Parathyroid adenoma (tissue), 2 donors: ENCODE data around the gene METTL17.

Experiments
- H2AFZ ChIP-seq: fragments of 300-600 bp; sonication (generic); one replicate; pipeline ENCODE4 v1.7.0; 2017; ENCODE audit warnings: antibody characterized with exemption, mild to moderate bottlenecking
- H3K27ac ChIP-seq: fragments of 300-600 bp; sonication (generic); one replicate; pipeline ENCODE4 v1.7.0; 2017
- H3K27me3 ChIP-seq: fragments of 300-600 bp; sonication (generic); one replicate; pipeline ENCODE4 v1.7.0; 2017; ENCODE audit warnings: low read length; ENCODE audit not compliant: control insufficient read depth, insufficient read depth
- H3K36me3 ChIP-seq: fragments of 300-600 bp; sonication (generic); one replicate; pipeline ENCODE4 v1.7.0; 2017; ENCODE audit warnings: low read length; ENCODE audit not compliant: control insufficient read depth, insufficient read depth
- H3K4me1 ChIP-seq: fragments of 300-600 bp; sonication (generic); one replicate; pipeline ENCODE4 v1.7.0; 2017; ENCODE audit warnings: control low read depth
- H3K4me2 ChIP-seq: fragments of 300-600 bp; sonication (generic); one replicate; pipeline ENCODE4 v1.7.0; 2017; ENCODE audit warnings: low read length
- H3K4me3 ChIP-seq: fragments of 300-600 bp; sonication (generic); one replicate; pipeline ENCODE4 v1.7.0; 2017; ENCODE audit warnings: low read depth, low read length
- H3K79me2 ChIP-seq: fragments of 300-600 bp; sonication (generic); one replicate; pipeline ENCODE4 v1.7.0; 2017; ENCODE audit warnings: control low read depth
- H3K9ac ChIP-seq: fragments of 300-600 bp; sonication (generic); one replicate; pipeline ENCODE4 v1.7.0; 2017; ENCODE audit warnings: mild to moderate bottlenecking
- H3K9me3 ChIP-seq: fragments of 300-600 bp; sonication (generic); one replicate; pipeline ENCODE4 v1.7.0; 2017; ENCODE audit warnings: low read length; ENCODE audit not compliant: control insufficient read depth
- CTCF ChIP-seq: fragments of 300-600 bp; sonication (generic); IDR thresholded peaks from one replicate; pipeline ENCODE4 v1.7.0; 2017; ENCODE audit warnings: antibody characterized with exemption, mild to moderate bottlenecking
- donor health status: primary hyperparathyroidism.

METTL17 gene

GRCh38 chr14:21023817-21024584 lies 34.2 kb downstream of the METTL17 start:
- Histone ChIP-seq H3K4me1 (peaks cover 20% of the 10 kb centered on the region), H3K9me3 (no peaks in the 10 kb centered on the region), H3K36me3 (no peaks in the 10 kb centered on the region), H3K4me2 (peak overlapping the region; percentile 95), H3K27me3 (no peaks in the 10 kb centered on the region), H2AFZ (peak overlapping the region; percentile 81), H3K4me3 (peak overlapping the region; percentile 92), H3K79me2 (peaks cover 12% of the 10 kb centered on the region), H3K9ac (peak overlapping the region; percentile 61), H3K27ac (peak overlapping the region; percentile 87)
- TF ChIP-seq CTCF, result no peak

- TF ChIP-seq CTCF, result no peak
- Histone ChIP-seq H3K36me3 (no peaks in the 10 kb centered on the region), H3K9ac (peak within 1 kb of the TSS; percentile 63), H3K27me3 (no peaks in the 10 kb centered on the region), H3K4me3 (peak within 1 kb of the TSS; percentile 92), H2AFZ (peak within 1 kb of the TSS; percentile 81), H3K79me2 (peaks cover 12% of the 10 kb centered on the region), H3K4me1 (peaks cover 20% of the 10 kb centered on the region), H3K27ac (peak within 1 kb of the TSS; percentile 87), H3K4me2 (peak within 1 kb of the TSS; percentile 99), H3K9me3 (no peaks in the 10 kb centered on the region)
Measured at GRCh38 chr14:21024585-21025370, 35.0 kb downstream of the METTL17 start, which contains the start of gene NDRG2. Gene NDRG2 (minus strand): TSS chr14:21025061. CDS start chr14:21023315, 1,746 bp downstream.

GRCh38 chr14:21025371-21026273 lies 35.8 kb downstream of the METTL17 start:
- no peak for TF ChIP-seq CTCF
- Histone ChIP-seq H3K4me2 (peak overlapping the region; percentile 99), H3K27ac (peak overlapping the region; percentile 87), H2AFZ (peak overlapping the region; percentile 81), H3K27me3 (no peaks in the 10 kb centered on the region), H3K9ac (peak overlapping the region; percentile 63), H3K4me1 (peaks cover 20% of the 10 kb centered on the region), H3K36me3 (no peaks in the 10 kb centered on the region), H3K4me3 (peak overlapping the region; percentile 72), H3K79me2 (peaks cover 12% of the 10 kb centered on the region), H3K9me3 (no peaks in the 10 kb centered on the region)

- H3K27me3 ChIP-seq, result no peaks in the 10 kb centered on the region
- H3K9me3 ChIP-seq, result no peaks in the 10 kb centered on the region
- H3K79me2 ChIP-seq, result peaks cover 12% of the 10 kb centered on the region
- no peak overlapping the region for H3K4me3 ChIP-seq
- no peak overlapping the region for H3K9ac ChIP-seq
- no peaks in the 10 kb centered on the region for H3K36me3 ChIP-seq
- peak overlapping the region; percentile 87 for H3K27ac ChIP-seq
- H3K4me1 ChIP-seq, result peaks cover 20% of the 10 kb centered on the region
- no peak overlapping the region for H3K4me2 ChIP-seq
- no peak for TF ChIP-seq CTCF
- H2AFZ ChIP-seq, result peak overlapping the region; percentile 81
Measured at GRCh38 chr14:21026274-21026987, 36.7 kb downstream of the METTL17 start.
